ENCODE data around the gene SARS1.
"Not testable (repeated sequence)": the region's sequence is repeated elsewhere in the genome, so short reads cannot be mapped to it uniquely, and the experiment has no call there.

The SARS1 gene

GRCh38 chr1:109275706-109276345 lies 62.1 kb downstream of the SARS1 start:
- DNase-seq (ENCODE audit: low spot score): no peak

GRCh38 chr1:109277434-109278204 lies 63.9 kb downstream of the SARS1 start:
- DNase-seq (ENCODE audit: low spot score): peak; percentile 90

- DNase-seq (ENCODE audit: low spot score): no peak
Measured at GRCh38 chr1:109279615-109280278, 66.0 kb downstream of the SARS1 start.

- DNase-seq (ENCODE audit: low spot score): no peak
Measured at GRCh38 chr1:109280862-109281261, 67.1 kb downstream of the SARS1 start.

GRCh38 chr1:109281680-109282496 lies 68.2 kb downstream of the SARS1 start:
- DNase-seq (ENCODE audit: low spot score): no peak

DNA sequence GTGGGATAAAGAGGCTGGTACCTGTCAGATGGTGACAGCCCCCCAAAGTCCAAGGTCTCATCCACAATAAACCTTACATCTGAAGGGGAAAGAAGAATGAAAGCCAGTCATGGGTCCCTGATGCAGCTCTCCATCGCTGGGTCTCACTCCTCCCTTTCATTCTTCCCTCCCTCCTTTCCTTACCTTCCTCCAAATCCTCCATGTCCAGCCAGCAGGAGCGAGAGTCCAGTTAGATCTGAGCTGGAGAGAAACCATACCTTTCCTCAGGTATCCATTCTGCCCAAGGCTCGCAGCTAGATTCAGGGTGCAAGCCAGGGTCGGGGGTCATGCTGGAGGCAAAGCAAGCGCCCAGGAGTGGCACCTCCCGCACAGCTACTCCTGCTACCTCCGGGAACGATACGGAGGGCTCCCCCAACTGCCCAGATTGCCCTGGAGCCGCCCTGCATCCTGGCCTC lies 68.8 kb downstream of the SARS1 start:
- DNase-seq (ENCODE audit: low spot score): no peak

- DNase-seq (ENCODE audit: low spot score): peak; percentile 95
Measured at GRCh38 chr1:109282952-109283747, 69.4 kb downstream of the SARS1 start, which contains the start of gene PSRC1. Gene PSRC1, minus strand, starts transcription at chr1:109283145.

DNA sequence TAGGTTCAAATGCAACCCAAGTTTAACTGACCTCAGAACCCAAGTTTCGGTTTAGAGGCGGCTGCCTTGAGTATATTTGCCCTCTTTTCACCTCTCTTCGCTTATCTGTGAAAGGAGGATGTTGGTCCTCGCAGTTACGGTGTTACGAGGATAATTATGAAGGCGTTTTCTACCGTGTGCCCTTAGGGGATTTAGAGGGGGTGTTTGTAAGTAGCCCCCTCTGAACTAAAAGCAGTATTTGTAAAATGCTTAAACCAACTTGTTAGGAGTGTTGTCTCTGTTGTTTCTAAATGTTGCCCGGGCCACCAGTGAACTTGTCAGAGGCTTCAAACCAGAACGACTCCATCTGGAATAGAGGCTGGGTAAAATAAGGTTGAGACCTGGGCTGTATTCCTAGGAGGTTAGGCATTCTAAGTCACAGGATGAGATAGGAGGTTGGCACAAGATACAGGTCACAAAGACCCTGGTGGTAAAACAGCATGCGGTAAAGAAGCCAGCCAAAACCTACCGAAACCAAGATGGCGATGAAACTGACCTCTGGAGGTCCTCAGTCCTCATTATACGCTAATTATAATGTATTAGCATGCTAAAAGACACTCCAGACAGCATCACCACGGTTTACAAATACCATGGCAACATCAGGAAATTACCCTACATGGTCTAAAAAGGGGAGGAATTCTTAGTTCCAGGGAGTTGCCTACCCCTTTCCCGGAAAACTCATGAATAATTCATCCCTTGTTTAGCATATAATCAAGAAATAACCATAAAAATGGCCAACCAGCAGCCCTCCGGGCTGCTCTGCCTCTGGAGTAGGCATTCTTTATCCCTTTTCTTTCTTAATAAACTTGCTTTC lies 70.3 kb downstream of the SARS1 start:
- no peak for DNase-seq (ENCODE audit: low spot score)

GRCh38 chr1:109286762-109287161 lies 73.0 kb downstream of the SARS1 start:
- DNase-seq (ENCODE audit: low spot score): not testable (repeated sequence)

Data from HuH-7 (cell line).